GM04503 (cell line): Measurements from ENCODE around the gene ZFYVE26.
A peak's percentile ranks its signal among the peaks of the same experiment; 100 is the strongest.
"Not testable (repeated sequence)": the region's sequence is repeated elsewhere in the genome, so short reads cannot be mapped to it uniquely, and the experiment has no call there.

Experiments used
- DNase-seq: peaks from one replicate; pipeline ENCODE4 v3.0.0-alpha.2; 2012; ENCODE audit warnings: low read depth

The ZFYVE26 gene

GRCh38 chr14:67705211-67705610 is 111.2 kb downstream of the ZFYVE26 start:
- no peak for DNase-seq

GRCh38 chr14:67704484-67705089 is 111.8 kb downstream of the ZFYVE26 start:
- DNase-seq, result peak; percentile 3

GRCh38 chr14:67703997-67704396 is 112.4 kb downstream of the ZFYVE26 start:
- DNase-seq, result no peak

- not testable (repeated sequence) for DNase-seq
Observed at GRCh38 chr14:67701492-67701891, 114.9 kb downstream of the ZFYVE26 start, which contains the start of gene RDH12. Gene RDH12 (plus strand): TSS chr14:67701886. CDS start chr14:67722643, 20,757 bp downstream.

GRCh38 chr14:67698179-67698578 is 118.2 kb downstream of the ZFYVE26 start:
- no peak for DNase-seq

GRCh38 chr14:67697006-67697405 is 119.4 kb downstream of the ZFYVE26 start:
- DNase-seq, result no peak
